GM11168 (cell line): ENCODE measurements around the gene CCDC9.
"Not testable (repeated sequence)": the region's sequence is repeated elsewhere in the genome, so short reads cannot be mapped to it uniquely, and the experiment has no call there.

Experiments used
- in situ Hi-C: fragments of 300-500 bp; cut with MboI; formaldehyde crosslinking; loops from one replicate; pipeline ENCODE4 v1.12.0; 2022; ENCODE audit warnings: low sequenced_read_pairs; ENCODE audit not compliant: unreplicated experiment

The CCDC9 gene

DNA sequence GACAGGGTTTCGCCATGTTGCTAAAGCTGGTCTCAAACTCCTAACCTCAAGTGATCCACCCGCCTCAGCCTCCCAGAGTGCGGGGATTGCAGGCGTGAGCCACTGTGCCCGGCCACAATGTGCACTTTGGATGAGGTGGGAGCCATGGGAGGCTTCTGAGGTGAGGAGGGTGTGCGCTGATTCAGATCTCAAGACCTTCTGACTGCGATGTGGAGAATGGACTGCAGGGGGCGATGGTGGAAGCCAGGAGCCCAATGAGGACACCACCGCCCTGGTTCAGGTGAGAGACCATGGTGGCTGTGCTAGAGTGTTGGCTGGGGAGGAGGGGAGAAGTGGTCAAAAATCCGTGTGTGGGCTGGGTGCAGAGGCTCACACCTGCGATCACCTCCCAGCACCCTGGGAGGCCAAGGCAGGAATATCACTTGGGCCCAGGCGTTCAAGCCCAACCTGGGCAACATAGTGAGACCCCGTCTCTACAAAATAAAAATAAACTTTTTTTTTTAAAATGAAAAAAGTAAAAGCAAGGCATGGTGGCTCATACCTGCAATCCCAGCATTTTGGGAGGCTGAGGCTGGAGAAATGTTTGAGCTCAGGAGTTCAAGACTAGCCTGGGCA is 24.0 kb downstream of the CCDC9 start:
- in situ Hi-C loops: loop anchor here (25.0 kb wide), 1 partner anchor 432 kb away; the partner anchor contains the start of gene EHD2

DNA sequence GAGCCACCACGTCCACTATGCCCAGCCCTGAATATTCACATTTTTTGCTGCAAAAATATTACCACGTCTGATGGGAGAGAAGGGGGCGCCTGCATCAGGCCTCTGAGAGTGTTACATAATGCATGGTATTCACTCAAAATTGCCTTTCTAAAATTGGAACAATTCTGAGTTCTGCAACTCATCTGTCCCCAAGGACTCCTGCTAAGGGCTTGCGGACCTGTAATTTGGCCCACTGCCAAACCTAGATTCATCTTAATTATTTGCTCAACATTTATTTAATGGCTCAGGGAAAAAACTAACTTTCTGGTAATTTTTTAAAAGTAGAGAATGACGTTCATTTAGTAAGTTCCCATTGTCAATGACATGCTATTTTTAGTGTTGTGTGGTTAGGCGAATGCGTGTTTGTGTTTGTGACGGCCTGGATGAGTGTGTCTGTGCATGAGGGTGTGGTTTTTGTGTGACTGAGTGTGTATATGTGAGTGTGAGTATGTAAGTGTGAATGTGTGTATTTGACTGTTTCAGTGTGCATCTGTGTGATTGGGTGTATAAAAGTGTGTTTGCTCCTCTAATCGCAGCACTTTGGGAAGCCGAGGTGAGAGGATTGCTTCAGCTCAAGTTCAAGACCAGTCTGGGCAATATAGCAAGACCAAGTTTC is 27.2 kb downstream of the CCDC9 start:
- in situ Hi-C loops: loop anchor here (25.0 kb wide), 1 partner anchor 429 kb away; the partner anchor contains the start of gene EHD2

DNA sequence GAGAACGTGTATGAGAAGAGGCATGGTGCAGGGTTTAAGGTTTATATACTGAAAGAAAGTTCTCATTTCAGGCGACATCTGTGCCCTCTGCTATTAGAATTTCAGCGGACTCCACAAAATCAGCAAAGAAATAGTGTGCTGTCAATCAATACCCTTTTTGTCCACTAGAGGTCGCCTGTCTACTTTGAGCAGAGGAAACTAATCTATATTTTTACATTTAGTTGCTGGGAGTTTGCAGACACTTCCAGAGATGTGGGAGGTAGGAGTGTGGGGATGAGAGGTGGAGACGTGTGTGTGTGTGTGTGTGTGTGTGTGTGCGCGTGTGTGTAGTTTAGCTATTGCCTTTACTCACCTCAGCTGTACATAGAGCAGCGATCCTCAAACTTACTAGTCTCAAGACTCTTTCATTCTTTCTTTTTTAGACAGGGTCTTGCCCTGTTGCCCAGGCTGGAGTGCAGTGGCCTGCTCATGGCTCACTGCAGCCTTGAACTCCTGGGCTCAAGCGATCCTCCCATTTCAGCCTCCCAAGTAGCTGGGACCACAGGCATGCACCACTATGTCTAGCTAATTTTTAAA is 28.1 kb downstream of the CCDC9 start:
- in situ Hi-C loops: loop anchor here (25.0 kb wide), 1 partner anchor 428 kb away; the partner anchor contains the start of gene EHD2

DNA sequence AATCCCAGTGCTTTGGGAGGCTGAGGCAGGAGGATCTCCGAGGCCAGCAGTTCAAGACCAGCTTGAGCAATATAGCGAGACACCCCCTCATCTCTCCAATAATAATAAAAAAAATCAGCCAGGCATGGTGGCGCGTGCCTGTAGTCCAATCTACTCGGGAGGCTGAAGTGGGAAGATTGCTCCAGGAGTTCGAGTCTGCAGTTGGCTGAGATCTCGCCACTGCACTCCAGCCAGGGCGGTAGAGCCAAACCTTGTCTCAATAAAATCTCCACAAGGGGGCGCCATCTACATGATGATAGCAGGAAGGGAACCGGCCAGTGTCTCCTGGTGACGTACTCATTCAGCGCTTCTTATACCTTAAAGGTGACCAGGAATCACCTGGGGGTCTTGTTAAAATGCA is 39.7 kb downstream of the CCDC9 start:
- in situ Hi-C loops: loop anchor here (5.0 to 25.0 kb wide), 2 partner anchors 96 to 416 kb away; partner anchors contain the start of gene EHD2

GRCh38 chr19:47300867-47301266 is 44.5 kb downstream of the CCDC9 start:
- in situ Hi-C loops: not testable (repeated sequence)

- in situ Hi-C loops: no loop called here
These were observed 45.9 kb downstream of the CCDC9 start for GRCh38 chr19:47302249-47302648.

DNA sequence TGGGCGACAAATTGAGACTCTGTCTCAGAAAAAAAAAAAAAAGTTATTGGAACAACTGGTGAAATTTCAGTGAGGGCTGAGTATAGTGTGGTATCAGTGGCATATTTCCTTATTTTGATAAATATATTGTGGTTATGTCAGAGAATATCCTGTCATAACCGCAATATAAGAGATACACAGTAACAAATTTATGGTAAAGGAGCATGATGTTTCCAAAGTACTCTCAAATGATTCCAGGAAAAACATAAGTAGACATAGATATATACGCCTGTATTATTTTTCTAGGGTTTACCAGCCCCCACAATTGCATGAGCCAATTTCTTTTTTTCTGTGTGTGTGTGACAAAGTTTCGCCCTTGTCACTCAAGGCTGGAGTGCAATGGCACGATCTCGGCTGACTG is 47.6 kb downstream of the CCDC9 start:
- in situ Hi-C loops: no loop called here

DNA sequence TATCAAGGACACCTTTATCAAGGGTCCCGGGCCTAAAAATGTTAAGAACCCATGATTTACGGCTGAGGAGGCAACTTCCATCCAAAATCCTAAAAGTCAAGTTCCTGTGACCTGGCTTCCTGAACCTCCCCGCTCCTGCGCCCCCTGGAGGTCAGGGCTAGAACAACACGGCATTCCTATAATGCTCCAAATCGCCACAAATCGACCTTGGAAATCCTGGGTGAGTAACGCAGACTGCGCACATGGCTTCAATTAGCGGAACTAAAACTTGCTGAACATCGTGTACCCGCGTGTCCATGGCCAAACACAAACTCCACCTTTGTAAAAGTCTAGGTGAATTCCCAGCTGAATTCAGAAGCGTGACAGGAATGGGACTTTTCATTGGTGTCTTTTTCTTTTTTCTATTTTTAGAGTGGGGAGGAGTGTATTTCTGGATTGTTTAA is 49.0 kb downstream of the CCDC9 start:
- in situ Hi-C loops: no loop called here

DNA sequence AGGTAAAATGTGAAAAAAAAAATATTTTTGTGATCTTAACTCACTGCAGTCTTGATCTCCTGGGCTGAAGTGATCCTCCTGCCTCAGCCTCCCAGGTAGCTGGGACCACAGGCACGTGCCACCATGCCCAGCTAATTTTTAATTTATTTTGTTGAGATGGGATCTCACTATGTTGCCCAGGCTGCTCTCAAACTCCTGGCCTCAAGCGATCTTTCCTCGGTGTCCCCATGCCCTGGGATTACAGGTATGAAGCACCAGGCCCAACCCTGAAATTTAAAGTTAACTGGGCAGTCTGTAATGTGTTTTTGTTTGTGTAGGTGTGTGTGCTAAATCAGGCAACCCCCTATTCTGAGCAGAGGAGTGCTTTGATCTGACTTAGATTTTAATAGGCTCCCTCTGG is 50.0 kb downstream of the CCDC9 start:
- in situ Hi-C loops: no loop called here

- in situ Hi-C loops: no loop called here
These were observed 52.7 kb downstream of the CCDC9 start for GRCh38 chr19:47309038-47309437.

DNA sequence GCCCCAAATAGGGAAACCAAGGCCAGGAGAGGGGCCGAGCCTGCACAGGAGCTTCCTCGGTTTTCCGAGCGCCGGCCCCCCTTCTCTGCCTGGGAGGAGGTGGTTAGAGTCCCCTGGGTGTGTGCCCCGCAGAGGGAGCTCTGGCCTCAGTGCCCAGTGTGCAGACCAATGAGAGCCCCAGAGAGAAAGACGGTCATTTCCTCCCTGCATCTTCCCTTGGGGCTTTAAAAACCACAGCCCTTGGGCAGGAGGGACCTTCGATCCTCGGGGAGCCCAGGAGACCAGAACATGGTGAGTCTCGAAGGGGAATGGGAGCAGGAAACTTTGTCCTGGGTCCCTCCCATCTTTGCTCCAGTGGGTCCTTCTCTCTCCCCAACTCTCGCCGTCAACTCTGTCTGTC is 53.3 kb downstream of the CCDC9 start, which contains the start of gene C5AR1:
C5AR1 (plus strand) TSS at position 254 of the 400 bp plus-strand sequence; CDS start at position 289, 35 bp downstream.
- in situ Hi-C loops: no loop called here

DNA sequence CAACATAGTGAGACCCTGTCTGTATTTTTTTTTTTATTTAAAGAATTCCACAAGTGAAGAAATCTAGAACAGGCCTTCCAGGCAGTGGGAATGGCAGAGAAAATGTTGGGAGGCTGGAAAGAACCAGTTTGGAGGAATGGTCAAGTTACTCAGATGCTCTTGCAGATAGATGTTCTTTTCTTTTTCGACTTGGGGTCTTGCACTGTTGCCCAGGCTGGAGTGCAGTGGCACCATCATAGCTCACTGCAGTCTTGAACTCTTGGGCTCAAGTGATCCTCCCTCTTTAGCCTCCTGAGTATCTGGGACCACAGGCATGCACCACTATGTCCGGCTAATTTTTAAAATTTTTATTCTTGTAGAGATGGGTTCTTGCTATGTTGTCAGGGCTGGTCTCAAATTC is 54.0 kb downstream of the CCDC9 start:
- in situ Hi-C loops: no loop called here

DNA sequence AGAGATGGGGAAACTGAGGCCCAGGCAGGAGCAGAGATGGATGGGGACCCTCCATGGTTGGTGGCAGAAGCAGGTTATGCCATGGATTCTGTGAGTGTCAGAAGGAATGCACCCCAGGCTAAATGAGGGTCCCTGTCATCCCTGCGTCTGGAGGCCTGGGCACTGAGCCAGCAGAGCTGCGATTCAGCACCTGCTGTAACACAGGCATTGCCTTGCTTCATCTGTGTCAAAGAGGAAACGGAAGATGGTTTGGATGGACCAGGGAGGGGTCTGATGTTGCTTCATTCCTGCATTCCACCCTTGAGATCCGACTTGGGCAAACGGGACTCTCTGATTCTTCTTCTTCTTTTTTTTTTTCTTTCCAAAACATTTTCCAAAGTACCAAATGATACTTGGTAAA is 54.5 kb downstream of the CCDC9 start:
- in situ Hi-C loops: no loop called here

GRCh38 chr19:47312366-47313006 is 56.2 kb downstream of the CCDC9 start:
- in situ Hi-C loops: no loop called here

DNA sequence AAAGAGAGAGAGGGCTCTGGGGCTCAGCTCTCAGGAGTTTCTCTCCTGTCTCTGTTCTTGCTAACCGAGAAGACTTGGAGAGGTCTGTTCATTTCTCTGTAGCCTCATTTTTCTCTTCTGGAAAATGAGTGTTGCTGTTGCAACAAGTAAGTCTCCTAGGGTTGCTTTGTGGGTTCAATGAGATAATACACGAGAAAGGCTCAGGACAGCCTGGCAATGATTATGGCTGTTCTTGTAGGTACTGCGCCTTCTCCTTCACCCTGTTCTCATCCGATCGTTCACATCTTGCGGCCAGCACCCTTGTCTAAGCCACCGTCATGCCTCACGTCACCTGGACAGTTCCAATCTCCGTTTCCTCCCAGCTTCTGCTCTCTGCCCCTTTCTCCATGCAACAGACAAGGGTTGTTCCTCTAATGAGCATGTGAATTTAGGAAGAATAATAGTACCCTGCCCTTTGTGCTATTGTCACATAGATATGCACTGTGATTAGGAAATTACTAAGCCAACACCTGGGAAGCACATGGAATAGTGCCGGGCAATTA is 57.5 kb downstream of the CCDC9 start:
- in situ Hi-C loops: no loop called here

- in situ Hi-C loops: no loop called here
These were observed 58.9 kb downstream of the CCDC9 start for GRCh38 chr19:47315125-47315821.

DNA sequence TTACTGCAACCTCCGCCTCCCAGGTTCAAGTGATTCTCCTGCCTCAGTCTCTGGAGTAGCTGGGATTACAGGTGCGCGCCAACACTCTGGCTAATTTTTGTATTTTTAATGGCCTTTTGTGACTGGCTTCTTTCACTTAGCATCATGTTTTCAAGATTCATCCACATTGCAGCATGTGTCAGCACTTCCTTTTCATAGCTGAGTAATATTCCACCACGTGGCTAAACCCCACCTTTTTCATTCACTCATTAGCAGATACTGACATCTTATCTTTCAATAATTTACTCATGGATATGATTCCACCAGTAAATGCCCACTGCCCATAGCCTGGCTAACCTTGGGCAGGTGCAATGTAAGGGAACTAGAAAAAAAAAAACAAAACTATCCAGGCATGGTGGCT is 60.2 kb downstream of the CCDC9 start:
- in situ Hi-C loops: no loop called here

GRCh38 chr19:47319923-47320871 is 63.9 kb downstream of the CCDC9 start:
- in situ Hi-C loops: no loop called here
